Measurements from ENCODE around the gene KL.

DNA sequence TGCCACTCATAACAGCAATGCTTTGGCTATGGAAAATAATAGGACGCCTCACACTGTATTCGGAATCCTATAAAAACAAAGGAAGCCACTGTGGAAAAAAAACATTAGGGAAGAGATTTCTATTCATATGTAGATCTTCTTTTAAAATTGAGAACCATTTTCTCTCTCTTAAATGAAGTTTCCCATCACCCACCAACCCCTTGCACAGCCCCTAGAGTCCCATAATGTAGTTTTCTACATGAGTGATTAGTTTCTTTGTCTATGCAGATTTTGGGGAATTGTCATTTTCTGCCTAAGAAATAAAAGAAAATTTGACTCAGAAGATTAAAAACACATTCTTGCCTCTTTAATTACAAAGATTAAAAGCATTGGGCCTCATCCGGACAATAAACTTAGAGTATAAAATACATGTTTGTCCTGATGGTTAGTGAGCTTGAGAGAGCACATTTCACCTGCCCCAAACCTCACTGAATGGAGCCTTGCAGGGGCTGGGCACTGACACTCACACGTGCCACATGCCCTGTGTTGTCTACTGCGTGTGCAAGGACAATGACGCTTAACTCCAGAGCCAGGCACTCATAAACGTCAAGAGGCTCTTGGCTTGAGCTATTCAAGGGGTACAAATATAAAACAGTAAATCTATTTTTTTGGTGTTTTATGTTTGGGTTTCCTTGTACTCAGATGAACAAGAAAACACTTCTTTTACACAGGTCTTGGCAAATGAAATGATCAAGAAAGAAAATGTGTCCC is 40.0 kb upstream of the KL start:
- TF ChIP-seq, protein P1, sequence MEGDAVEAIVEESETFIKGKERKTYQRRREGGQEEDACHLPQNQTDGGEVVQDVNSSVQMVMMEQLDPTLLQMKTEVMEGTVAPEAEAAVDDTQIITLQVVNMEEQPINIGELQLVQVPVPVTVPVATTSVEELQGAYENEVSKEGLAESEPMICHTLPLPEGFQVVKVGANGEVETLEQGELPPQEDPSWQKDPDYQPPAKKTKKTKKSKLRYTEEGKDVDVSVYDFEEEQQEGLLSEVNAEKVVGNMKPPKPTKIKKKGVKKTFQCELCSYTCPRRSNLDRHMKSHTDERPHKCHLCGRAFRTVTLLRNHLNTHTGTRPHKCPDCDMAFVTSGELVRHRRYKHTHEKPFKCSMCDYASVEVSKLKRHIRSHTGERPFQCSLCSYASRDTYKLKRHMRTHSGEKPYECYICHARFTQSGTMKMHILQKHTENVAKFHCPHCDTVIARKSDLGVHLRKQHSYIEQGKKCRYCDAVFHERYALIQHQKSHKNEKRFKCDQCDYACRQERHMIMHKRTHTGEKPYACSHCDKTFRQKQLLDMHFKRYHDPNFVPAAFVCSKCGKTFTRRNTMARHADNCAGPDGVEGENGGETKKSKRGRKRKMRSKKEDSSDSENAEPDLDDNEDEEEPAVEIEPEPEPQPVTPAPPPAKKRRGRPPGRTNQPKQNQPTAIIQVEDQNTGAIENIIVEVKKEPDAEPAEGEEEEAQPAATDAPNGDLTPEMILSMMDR (IDR thresholded peaks at IDR 0.05; ENCODE audit: borderline replicate concordance, extremely low read depth, low read length, poor library complexity, severe bottlenecking), result no peak
- no peak for TF ChIP-seq EZH2 (IDR thresholded peaks at IDR 0.05; ENCODE audit: borderline replicate concordance, low read depth, low read length, severe bottlenecking)
